Mesangial cell (primary cell): ENCODE measurements around the gene PRKG1. TPM values are rescaled to one million over a fixed set of nuclear protein-coding genes. Genes with fewer than 3 reads are reported as not detected.

Source experiments
- total RNA-seq: library from RNA; depleted of rRNA; stranded (reverse); fragments of >200 nt; gene quantifications from 2 replicates; pipeline ENCODE4 v1.2.3, GENCODE V29; 2015

Gene PRKG1
- 0.49 and 2.4 TPM in 2 replicates for total RNA-seq

GRCh38 chr10:51074238-51075028 is at the start of gene PRKG1:
PRKG1 (plus strand) TSS chr10:51074487.

GRCh38 chr10:51699475-51700227 is 625.4 kb downstream of the PRKG1 start, which contains the start of gene CSTF2T:
CSTF2T (minus strand) TSS chr10:51699595; CDS start chr10:51699549, 46 bp downstream.

GRCh38 chr10:52313933-52314821 is 1239.9 kb downstream of the PRKG1 start, which contains the start of gene DKK1:
DKK1 (plus strand) TSS chr10:52314281; CDS start chr10:52314435, 154 bp downstream.

Other genes with a start within 250 kb of the PRKG1 start
- gene A1CF, start 188.9 kb upstream of the PRKG1 start, total RNA-seq, result not detected in 2 replicates